ENCODE data around the gene PLGRKT.
"Not testable (repeated sequence)": the region's sequence is repeated elsewhere in the genome, so short reads cannot be mapped to it uniquely, and the experiment has no call there.

- TF ChIP-seq POLR2A (IDR thresholded peaks at IDR 0.05; ENCODE audit: low read depth, low read length); TAF1 (IDR thresholded peaks at IDR 0.05; ENCODE audit: borderline replicate concordance, low read depth, low read length): not testable (repeated sequence)
Measured at GRCh38 chr9:5433328-5433727, 4.4 kb downstream of the PLGRKT start.

Data from GM12892 (cell line).